Activated CD4-positive, alpha-beta memory T cell treated with anti-CD3 and anti-CD28 coated beads for 36 hours (primary cell): ENCODE data around the gene WDR20. TPM values are rescaled to one million over a fixed set of nuclear protein-coding genes. Genes with fewer than 3 reads are reported as not detected.

Experiments used
- CTCF ChIA-PET: fragments of 350-600 bp; sonication (Branson Sonifier 250); formaldehyde crosslinking; loops from one replicate; lab custom pipeline; 2021; ENCODE audit warnings: antibody characterized with exemption, inconsistent platforms; lab: Charles Lee
- POLR2A ChIA-PET: fragments of 350-600 bp; sonication (Branson Sonifier 250); formaldehyde crosslinking; loops from one replicate; lab custom pipeline; 2021; ENCODE audit warnings: antibody characterized with exemption; lab: Charles Lee
- DNase-seq: peaks from one replicate; pipeline ENCODE4 v3.0.0-alpha.2; 2020
- H3K27ac Mint-ChIP-seq: one replicate; pipeline ENCODE4 v1.8.0; 2021; ENCODE audit warnings: mixed read lengths
- H3K27me3 Mint-ChIP-seq: one replicate; pipeline ENCODE4 v1.8.0; 2021; ENCODE audit warnings: mixed read lengths
- H3K36me3 Mint-ChIP-seq: one replicate; pipeline ENCODE4 v1.8.0; 2021; ENCODE audit warnings: mixed read lengths
- H3K4me1 Mint-ChIP-seq: one replicate; pipeline ENCODE4 v1.8.0; 2021; ENCODE audit warnings: low read depth, mixed read lengths
- H3K4me3 Mint-ChIP-seq: one replicate; pipeline ENCODE4 v1.8.0; 2021; ENCODE audit warnings: mild to moderate bottlenecking, mixed read lengths
- H3K9me3 Mint-ChIP-seq: one replicate; pipeline ENCODE4 v1.8.0; 2021; ENCODE audit warnings: mixed read lengths
- intact Hi-C: fragments of 100-400 bp; cut with micrococcal nuclease; formaldehyde crosslinking; loops from one replicate; pipeline ENCODE4 v1.15.1; 2023
- total RNA-seq, 2 experiments: library from RNA; stranded (reverse); gene quantifications; one replicate each; pipeline ENCODE4 v1.2.3, GENCODE V29; 2021

The WDR20 gene
- total RNA-seq, 2 experiments from 2014 or later: 22.2 to 25.3 TPM

DNA sequence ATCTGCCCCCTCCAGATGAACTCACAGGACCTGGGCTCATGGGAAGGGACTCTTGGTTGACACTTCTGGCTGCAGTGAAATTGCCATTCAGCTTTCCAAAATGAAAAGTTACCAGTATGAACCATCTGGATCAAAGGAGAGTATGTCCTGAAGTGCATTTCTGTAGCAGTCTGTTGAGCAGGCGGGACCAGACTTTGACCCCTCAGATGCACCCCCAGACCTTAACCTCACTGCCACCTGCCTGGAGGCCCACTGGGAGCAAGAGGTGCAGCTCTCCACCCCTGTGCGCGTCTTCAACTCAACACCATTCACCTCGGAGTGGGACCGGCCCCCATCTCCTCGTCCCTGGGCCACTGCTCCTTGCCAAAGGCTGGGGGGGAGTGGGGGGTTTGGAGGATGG lies 110.3 kb downstream of the WDR20 start:
- no peaks in the 10 kb centered on the region for H3K27me3 Mint-ChIP-seq
- H3K27ac Mint-ChIP-seq: no peak overlapping the region
- no peaks in the 10 kb centered on the region for H3K4me1 Mint-ChIP-seq
- DNase-seq: no peak
- H3K36me3 Mint-ChIP-seq: no peaks in the 10 kb centered on the region
- POLR2A ChIA-PET: no interaction called here
- no peaks in the 10 kb centered on the region for H3K9me3 Mint-ChIP-seq
- intact Hi-C loops: no loop called here
- H3K4me3 Mint-ChIP-seq: no peak overlapping the region
- CTCF ChIA-PET: no interaction called here

DNA sequence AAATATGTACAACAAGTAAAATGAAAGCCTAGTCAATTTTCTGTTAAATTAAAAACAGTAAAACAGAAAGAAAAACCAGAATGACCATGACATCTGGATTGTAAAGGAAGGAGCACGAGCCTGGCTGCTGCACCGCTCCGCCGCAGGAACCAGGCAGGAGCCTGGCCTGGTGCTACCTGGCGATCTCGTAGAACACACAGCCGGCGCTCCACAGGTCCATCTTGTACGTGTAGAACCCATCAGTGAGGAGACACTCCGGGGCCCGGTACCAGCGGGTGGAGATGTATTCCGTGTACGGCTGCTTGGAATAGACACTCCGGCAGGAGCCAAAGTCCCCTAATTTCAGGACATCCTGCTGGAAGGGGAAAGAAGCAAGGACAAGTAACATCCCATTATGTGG lies 110.9 kb downstream of the WDR20 start:
- no peaks in the 10 kb centered on the region for H3K4me1 Mint-ChIP-seq
- ChIA-PET CTCF (no interaction called here), POLR2A (no interaction called here)

GRCh38 chr14:102251161-102251560 lies 111.5 kb downstream of the WDR20 start:
- CTCF ChIA-PET: no interaction called here
- DNase-seq: no peak
- Mint-ChIP-seq H3K9me3 (no peaks in the 10 kb centered on the region), H3K4me1 (no peaks in the 10 kb centered on the region), H3K27ac (no peak overlapping the region), H3K27me3 (no peaks in the 10 kb centered on the region), H3K36me3 (no peaks in the 10 kb centered on the region), H3K4me3 (no peak overlapping the region)
- POLR2A ChIA-PET: no interaction called here
- intact Hi-C loops: no loop called here

More for the DNA sequence above, 110.9 kb downstream of the WDR20 start:
- H3K27ac Mint-ChIP-seq: no peak overlapping the region
- intact Hi-C loops: no loop called here
- H3K36me3 Mint-ChIP-seq: no peaks in the 10 kb centered on the region
- H3K4me3 Mint-ChIP-seq: no peak overlapping the region
- H3K27me3 Mint-ChIP-seq: no peaks in the 10 kb centered on the region
- no peaks in the 10 kb centered on the region for H3K9me3 Mint-ChIP-seq
- no peak for DNase-seq

DNA sequence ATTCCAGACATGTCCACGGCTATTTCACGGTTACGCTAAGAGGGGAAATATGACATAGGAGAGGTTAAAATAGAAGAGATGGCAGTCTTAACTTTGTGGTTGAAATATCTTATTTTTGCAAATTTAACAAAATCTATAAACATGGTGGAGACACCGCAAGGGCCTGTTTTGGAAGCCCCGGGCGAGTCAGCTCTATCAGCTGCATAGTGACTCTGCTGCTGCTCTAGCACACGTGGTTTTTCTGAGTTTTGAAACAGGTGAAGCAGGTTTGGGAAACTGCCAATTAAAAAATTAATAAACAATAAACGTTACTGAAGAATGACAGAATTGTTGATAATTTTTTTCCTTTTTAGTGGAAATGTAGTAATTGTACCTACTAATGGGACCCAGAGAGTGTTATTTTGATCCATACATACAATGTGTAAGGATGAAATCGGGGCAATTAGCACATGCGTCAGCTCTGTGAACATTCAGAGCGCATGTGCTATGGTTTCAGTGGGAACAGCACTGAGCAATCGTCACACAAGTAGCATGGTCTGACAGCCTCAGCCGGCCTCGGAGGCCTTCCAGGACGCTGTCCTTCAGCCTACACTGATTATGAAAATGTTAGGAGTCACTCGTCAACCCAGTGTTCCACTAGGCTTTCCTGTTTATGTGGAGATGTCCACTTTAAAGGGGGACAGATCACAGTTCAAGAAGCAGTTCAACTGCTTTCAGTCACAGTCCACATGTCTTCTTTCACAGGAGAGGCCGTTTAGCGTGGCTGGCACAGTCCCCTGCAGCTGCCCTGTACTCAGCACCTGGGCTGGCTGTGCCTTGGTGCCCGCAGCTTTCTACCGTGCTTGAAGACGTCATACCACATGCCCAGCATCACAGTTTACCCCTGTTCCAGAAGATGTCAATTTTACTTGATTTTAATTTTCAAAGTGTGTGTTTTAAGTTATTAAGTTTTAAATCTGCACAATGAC lies 113.4 kb downstream of the WDR20 start:
- Mint-ChIP-seq H3K27me3 (no peaks in the 10 kb centered on the region), H3K4me3 (no peak overlapping the region), H3K9me3 (no peaks in the 10 kb centered on the region), H3K36me3 (no peaks in the 10 kb centered on the region), H3K27ac (no peak overlapping the region), H3K4me1 (no peaks in the 10 kb centered on the region)
- DNase-seq: no peak
- intact Hi-C loops: no loop called here
- POLR2A ChIA-PET: no interaction called here
- CTCF ChIA-PET: interaction anchor here (0.6 to 0.7 kb wide), 2 partner anchors 479 to 522 kb away, joined by 3 read pairs; no protein-coding TSS in a partner anchor

DNA sequence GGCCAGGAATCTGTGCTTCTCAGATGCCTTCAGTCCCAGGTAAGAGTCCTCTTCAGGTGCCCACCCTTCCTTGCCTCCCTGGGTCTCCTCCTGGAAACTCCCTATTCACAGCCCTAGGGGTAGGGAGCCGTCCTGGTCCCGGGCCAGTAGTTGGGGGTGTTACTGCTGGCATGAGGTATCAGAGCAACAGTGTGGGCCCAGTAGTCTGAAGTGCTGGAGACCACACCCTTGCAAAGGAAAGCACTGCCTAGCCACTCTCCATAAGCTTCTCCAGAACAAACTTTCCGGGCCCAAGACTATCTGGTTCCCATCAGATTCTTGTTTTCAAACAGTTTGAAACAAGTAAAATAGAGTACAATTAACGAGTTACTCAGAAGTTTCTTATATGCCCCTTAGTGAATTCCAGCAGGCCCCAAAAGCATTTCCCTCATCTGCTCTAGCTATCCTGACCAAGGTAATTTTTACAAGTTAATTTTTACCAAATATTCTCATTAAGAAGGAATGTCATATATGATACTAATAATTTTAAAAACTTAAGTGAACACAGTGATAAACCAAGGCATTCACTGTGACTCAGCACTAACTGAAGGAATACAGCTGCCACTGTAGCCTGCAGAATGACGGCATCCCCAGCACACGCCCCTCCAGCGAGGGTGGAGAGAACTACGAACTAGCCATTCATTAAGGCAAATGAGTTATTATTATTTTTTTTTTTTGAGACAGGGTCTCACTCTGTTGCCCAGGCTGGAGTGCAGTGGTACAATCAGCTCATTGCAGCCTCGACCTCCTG lies 115.9 kb downstream of the WDR20 start:
- H3K4me3 Mint-ChIP-seq: no peak overlapping the region
- H3K27me3 Mint-ChIP-seq: no peaks in the 10 kb centered on the region
- no peaks in the 10 kb centered on the region for H3K4me1 Mint-ChIP-seq
- H3K36me3 Mint-ChIP-seq: no peaks in the 10 kb centered on the region
- ChIA-PET POLR2A (no interaction called here), CTCF (no interaction called here)
- DNase-seq: no peak
- no peaks in the 10 kb centered on the region for H3K9me3 Mint-ChIP-seq
- intact Hi-C loops: no loop called here
- H3K27ac Mint-ChIP-seq: no peak overlapping the region

DNA sequence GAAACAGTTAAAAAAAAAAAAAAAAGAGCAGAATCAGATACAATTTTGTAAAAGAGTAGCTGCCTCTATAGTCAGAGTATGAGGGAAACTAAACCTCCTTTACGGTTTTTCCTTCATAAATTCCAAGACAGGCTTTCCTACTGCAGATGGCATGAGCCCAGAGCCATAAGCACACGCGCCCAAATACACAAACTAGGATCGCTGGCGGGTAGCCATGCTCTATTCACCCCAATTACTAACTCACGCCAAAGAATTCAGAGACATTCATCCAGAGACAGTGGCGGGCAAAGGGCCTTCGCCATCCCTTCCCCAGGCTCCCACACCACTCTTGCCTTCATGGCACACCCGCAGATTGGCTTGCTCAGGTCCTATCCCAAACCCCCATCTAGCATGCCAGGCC lies 117.0 kb downstream of the WDR20 start:
- CTCF ChIA-PET: no interaction called here

DNA sequence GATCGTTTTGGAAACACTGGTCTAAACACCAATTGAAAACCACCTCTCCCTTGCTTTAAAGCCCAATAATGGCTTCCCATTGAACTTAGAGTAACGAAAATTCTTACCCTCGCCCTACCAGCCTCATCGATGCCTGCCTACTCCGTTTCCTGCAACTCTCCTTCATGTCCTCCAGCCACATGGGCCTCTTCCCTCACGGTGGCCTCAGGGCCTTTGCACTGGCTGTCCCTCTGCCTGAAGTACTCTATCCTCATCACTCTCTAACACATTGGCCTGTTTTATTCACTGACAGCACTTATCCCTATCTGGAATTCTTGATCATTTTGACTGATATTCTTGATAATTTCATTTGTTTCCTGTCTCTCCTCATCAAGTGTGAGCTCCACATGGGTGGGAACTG lies 118.4 kb downstream of the WDR20 start:
- Mint-ChIP-seq H3K4me3 (no peak overlapping the region), H3K27me3 (no peaks in the 10 kb centered on the region), H3K9me3 (no peaks in the 10 kb centered on the region), H3K4me1 (no peaks in the 10 kb centered on the region), H3K36me3 (no peaks in the 10 kb centered on the region), H3K27ac (no peak overlapping the region)
- no peak for DNase-seq
- intact Hi-C loops: no loop called here
- CTCF ChIA-PET: interaction anchor here (0.6 kb wide), 1 partner anchor 9 kb away, joined by 4 read pairs; no protein-coding TSS in a partner anchor
- POLR2A ChIA-PET: interaction anchor here (0.7 kb wide), 1 partner anchor 311 kb away, joined by 3 read pairs; no protein-coding TSS in a partner anchor

More for the DNA sequence above, 117.0 kb downstream of the WDR20 start:
- Mint-ChIP-seq H3K27me3 (no peaks in the 10 kb centered on the region), H3K27ac (no peak overlapping the region), H3K9me3 (no peaks in the 10 kb centered on the region), H3K4me1 (no peaks in the 10 kb centered on the region), H3K36me3 (no peaks in the 10 kb centered on the region), H3K4me3 (no peak overlapping the region)
- intact Hi-C loops: no loop called here
- POLR2A ChIA-PET: interaction anchor here (0.6 kb wide), 1 partner anchor 337 kb away, joined by 4 read pairs; no protein-coding TSS in a partner anchor
- DNase-seq: no peak

Other genes starting within 250 kb of the WDR20 start
- gene DYNC1H1, start 175.3 kb upstream of the WDR20 start, total RNA-seq: 100 to 1,000 TPM; 242 to 245 TPM
- gene HSP90AA1, start 52.9 kb upstream of the WDR20 start, total RNA-seq: 1,000 to 10,000 TPM; 1,107 to 1,148 TPM
- 1 to 10 TPM; 2.7 TPM for gene MOK, start 165.3 kb downstream of the WDR20 start, total RNA-seq
- gene ZNF839, start 179.8 kb downstream of the WDR20 start, total RNA-seq: 10 to 100 TPM; 15.2 to 16.3 TPM
- gene CINP, start 223.0 kb downstream of the WDR20 start, total RNA-seq: 10 to 100 TPM; 50.5 to 51.2 TPM
- gene TECPR2, start 223.0 kb downstream of the WDR20 start, total RNA-seq: 1 to 10 TPM; 6.2 to 7.0 TPM